ENCODE data around the gene ART5.
"Not testable (repeated sequence)": the region's sequence is repeated elsewhere in the genome, so short reads cannot be mapped to it uniquely, and the experiment has no call there.

Gene ART5

GRCh38 chr11:3641701-3642070, at the start of gene ART5:
Gene ART5, minus strand, starts transcription at chr11:3641992. Its CDS starts 130 bp downstream, at chr11:3641862.
- no peak for DNase-seq

GRCh38 chr11:3686751-3687150, 45.0 kb upstream of the ART5 start:
- DNase-seq, result no peak

- no peak for DNase-seq
Observed at GRCh38 chr11:3685923-3686322, 44.1 kb upstream of the ART5 start.

GRCh38 chr11:3684819-3685172, 43.0 kb upstream of the ART5 start:
- no peak for DNase-seq

GRCh38 chr11:3684129-3684818, 42.5 kb upstream of the ART5 start:
- no peak for DNase-seq

GRCh38 chr11:3683039-3683438, 41.2 kb upstream of the ART5 start:
- DNase-seq, result no peak

- DNase-seq, result no peak
Observed at GRCh38 chr11:3679077-3679476, 37.3 kb upstream of the ART5 start.

GRCh38 chr11:3675971-3676370, 34.2 kb upstream of the ART5 start:
- DNase-seq, result no peak

- DNase-seq, result no peak
Observed at GRCh38 chr11:3674189-3674588, 32.4 kb upstream of the ART5 start.

- DNase-seq, result no peak
Observed at GRCh38 chr11:3671334-3672254, 29.8 kb upstream of the ART5 start, which contains the start of gene CHRNA10. Gene CHRNA10, minus strand, starts transcription at chr11:3671384. Its CDS starts 72 bp downstream, at chr11:3671312.

GRCh38 chr11:3669742-3670183, 28.0 kb upstream of the ART5 start:
- no peak for DNase-seq

GRCh38 chr11:3669128-3669527, 27.3 kb upstream of the ART5 start:
- no peak for DNase-seq

- DNase-seq, result no peak
Observed at GRCh38 chr11:3667149-3668035, 25.6 kb upstream of the ART5 start.

GRCh38 chr11:3666023-3666530, 24.3 kb upstream of the ART5 start:
- DNase-seq, result no peak

GRCh38 chr11:3665336-3666022, 23.7 kb upstream of the ART5 start:
- DNase-seq, result no peak

GRCh38 chr11:3664032-3664630, 22.3 kb upstream of the ART5 start:
- DNase-seq, result no peak

GRCh38 chr11:3662856-3663255, 21.1 kb upstream of the ART5 start:
- no peak for DNase-seq

- no peak for DNase-seq
Observed at GRCh38 chr11:3660960-3661359, 19.2 kb upstream of the ART5 start.

- DNase-seq, result no peak
Observed at GRCh38 chr11:3659595-3660515, 18.1 kb upstream of the ART5 start.

- no peak for DNase-seq
Observed at GRCh38 chr11:3658252-3658651, 16.5 kb upstream of the ART5 start.

GRCh38 chr11:3657331-3657730, 15.5 kb upstream of the ART5 start:
- DNase-seq, result not testable (repeated sequence)
